ENCODE measurements around the gene WTAP.
"Not testable (repeated sequence)": the region's sequence is repeated elsewhere in the genome, so short reads cannot be mapped to it uniquely, and the experiment has no call there.

Gene WTAP

DNA sequence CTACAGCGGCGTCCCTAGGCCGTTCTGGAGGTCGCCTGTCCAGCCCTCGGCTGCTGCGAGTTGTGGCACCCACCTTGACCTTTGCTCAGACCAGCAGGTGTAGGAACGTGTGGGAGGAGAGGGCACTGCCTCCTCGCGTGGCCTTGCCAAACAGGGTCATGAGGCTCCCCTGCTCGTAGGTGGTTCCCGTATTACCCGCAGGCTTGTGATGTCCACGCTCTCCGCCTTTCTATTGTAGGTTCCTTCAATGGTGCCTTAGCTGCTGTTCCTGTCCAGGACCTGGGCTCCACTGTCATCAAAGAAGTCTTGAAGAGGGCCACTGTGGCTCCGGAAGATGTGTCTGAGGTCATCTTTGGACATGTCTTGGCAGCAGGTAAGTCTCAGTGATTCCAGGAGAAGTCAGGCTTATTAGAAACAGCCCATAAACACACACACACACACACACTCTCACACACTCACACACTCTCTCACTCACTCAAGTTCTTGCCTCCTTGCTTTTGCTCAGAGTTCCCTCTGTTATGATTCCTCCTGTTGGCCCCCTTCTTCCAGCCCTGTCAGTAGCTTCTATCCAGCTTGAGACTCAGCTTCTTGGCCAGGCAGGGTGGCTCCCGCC, 35.5 kb downstream of the WTAP start:
- DNase-seq, result peak; percentile 23

DNA sequence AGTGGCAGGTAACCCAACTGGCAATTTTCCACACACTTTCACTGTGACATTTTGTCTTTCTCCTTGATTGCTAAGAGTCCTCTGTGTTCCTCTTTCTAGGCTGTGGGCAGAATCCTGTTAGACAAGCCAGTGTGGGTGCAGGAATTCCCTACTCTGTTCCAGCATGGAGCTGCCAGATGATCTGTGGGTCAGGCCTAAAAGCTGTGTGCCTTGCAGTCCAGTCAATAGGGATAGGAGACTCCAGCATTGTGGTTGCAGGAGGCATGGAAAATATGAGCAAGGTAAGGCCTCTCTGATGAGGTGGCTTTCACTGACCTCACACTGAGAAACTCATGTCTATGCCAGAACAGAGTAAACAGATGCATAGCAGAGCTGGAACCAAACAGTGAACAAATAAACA, 39.6 kb downstream of the WTAP start:
- no peak for DNase-seq

DNA sequence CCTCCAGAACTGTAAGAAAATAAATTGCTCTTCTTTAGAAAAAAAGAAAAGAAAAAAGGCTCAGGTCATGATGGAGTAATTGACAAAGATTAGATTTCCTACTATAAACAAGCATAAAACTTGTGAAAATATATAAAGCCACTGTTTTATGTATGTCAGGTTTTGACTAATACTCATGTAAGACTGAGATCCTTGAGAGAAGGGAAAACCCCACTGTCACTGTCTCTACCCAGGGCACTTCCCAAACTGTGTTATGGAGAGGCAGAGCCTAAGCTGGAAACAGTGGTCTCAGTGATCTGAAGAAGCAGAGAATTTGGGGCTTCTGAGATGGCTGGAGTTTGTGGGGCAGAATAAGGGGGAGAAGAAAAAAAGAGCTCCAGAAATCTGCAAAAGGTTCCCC, 42.2 kb downstream of the WTAP start:
- no peak for DNase-seq

DNA sequence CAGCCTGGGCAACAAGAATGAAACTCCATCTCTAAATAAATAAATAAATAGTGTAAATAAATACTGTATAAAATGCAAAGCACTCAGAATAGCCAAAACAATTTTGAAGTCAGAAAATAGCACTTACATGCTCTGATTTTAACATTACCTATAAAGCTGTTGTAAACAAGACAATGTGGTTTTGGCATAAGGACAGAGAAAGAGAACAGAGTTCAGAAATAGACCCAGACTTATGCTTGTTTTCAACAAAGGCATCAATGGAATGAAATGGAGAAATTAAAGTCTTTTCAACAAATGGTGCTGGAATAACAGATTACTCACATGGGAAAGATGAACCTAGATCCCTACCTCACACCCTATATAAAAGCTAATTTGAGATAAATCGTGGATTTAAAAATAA, 44.9 kb downstream of the WTAP start:
- no peak for DNase-seq

DNA sequence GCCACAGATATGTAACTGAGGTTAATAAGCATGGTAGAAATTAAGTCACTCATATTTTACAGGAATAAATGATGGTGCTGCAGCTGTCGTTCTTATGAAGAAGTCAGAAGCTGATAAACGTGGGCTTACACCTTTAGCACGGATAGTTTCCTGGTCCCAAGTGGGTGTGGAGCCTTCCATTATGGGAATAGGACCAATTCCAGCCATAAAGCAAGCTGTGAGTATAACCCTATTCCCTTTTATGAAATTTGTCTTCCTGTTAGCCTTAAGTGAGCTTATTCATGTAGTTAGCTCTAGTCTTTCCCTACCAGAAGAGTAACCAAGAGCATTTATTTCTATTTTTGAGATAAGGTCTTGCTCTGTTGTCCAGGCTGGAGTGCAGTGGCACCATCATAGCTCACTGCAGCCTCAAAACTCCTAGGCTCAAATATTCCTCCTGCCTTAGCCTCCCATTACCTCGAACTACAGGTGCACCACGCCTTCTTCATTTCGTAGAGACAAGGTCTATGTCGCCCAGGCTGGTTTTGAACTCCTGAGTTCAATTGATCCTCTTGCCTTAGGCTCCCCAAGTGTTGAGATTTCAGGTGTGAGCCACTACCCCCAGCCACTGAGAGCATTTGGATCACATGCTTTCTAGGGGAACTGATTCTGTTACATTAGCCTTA, 50.1 kb downstream of the WTAP start:
- no peak for DNase-seq

DNA sequence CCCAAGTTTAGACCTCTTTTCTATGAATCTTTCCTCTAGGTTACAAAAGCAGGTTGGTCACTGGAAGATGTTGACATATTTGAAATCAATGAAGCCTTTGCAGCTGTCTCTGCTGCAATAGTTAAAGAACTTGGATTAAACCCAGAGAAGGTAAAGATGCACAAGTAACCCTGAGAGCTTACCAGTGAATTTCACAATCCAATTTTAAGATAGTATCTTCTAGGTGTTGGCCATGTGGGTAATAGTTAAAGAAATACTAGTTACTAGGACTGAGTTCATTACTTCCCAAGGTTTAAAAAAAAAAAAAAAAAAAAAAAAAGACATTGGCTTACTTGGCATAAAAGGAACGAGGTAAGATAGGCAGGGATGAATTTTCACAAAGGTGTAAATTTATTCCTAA, 50.8 kb downstream of the WTAP start:
- no peak for DNase-seq

DNA sequence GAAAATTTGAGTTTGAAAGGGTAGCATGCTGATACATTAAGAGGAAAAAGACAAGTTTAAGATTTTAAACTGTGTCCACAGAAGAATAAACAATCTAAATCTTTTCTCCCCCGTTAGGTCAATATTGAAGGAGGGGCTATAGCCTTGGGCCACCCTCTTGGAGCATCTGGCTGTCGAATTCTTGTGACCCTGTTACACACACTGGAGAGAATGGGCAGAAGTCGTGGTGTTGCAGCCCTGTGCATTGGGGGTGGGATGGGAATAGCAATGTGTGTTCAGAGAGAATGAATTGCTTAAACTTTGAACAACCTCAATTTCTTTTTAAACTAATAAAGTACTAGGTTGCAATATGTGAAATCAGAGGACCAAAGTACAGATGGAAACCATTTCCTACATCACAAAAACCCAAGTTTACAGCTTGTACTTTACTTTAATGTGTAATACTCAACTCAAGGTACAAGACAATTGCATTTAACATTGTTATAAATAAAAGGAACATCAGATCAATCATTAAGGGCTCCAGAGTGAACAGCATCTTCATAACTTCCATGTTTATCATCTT, 51.3 kb downstream of the WTAP start:
- no peak for DNase-seq

DNA sequence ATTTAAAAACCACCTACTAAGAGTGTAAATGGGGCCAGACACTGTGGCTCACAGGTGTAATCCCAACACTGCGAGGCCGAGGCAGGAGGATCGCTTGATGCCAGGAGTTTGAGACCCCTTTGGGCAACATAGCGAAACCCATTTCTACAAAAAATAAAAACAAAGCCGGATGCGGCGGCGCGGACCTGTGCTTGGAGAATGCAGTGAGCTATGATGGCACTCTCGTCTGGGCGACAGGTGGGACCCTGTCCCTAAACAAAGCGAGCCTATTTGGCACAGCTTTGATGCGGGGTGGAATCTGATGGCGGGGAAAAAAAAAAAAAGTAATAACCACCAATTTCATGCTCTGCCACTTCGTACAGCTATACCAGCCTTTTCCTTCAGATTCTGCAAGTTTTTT, 61.0 kb downstream of the WTAP start:
- peak; percentile 12 for DNase-seq

DNA sequence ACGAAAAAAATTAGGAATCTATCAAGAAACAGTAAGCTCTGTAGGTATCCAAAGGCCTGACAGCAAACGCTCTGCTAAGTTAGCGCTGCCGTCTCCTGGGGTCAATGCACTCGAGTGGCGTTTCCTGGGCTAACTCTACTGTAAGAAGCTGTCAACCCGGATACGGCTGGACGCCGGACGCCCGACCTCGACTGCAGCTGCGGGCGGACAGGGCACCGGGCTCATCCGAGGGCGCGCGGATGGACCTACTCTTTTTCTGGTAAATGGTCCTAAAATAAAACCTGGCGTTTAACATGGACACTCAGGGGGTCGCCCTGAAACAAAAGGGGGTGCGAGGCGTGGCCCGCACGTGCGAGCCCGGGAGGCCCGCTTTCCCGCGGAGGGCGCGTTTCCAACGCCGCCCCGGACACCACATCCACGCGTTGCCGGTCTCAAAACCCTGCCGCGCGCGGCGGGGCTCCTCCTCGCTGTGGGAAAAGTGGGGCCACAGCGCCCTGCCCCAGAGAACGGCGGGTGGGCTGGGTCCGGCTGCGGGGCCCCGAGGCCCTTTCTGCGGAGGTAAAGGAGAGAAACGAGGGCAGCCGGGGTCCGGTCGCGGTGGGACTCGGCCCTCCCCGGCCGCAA, 61.6 kb downstream of the WTAP start:
- peak; percentile 30 for DNase-seq

DNA sequence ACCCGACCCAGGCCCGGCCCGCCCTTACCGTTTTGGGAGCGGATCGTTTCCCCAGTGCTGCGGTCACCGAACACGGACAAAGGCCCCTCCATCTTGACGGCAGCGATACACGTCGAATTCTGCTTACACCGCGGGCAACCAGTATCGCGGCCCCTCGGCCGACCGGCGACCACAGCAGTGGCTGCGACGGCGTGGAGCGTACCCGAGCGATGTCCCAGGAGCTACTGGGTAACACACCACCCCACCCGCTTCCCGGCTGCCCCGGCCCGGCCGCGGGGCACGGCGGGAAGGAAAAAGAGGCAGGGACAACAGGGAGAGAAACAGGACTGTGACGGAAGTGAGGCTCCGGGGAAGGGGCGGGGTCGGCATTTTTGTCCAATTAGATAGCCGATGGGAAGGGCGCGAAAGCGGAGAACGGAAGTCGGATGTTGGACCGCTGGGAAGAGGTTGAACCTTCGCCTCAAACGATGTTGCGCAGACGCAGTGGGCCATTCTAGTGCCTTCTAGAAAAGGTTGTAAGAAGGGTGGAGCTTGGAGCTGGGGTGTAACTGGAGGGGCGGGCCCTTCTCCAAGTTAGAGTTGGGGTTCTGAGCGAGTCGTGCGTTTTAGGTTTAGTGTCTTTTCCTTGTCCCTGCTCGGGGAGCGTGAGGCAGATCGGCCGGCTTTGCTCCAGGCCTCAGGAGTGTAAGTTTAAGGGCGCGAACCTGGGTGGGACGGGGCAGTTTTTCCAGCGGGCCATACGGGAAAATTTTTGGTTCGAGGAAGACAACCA, 62.3 kb downstream of the WTAP start, which contains the start of gene TCP1:
Gene TCP1, minus strand, starts transcription at position 226 of the 772 bp plus-strand sequence. Its CDS starts 134 bp downstream, at position 92.
- peak; percentile 99 for DNase-seq

DNA sequence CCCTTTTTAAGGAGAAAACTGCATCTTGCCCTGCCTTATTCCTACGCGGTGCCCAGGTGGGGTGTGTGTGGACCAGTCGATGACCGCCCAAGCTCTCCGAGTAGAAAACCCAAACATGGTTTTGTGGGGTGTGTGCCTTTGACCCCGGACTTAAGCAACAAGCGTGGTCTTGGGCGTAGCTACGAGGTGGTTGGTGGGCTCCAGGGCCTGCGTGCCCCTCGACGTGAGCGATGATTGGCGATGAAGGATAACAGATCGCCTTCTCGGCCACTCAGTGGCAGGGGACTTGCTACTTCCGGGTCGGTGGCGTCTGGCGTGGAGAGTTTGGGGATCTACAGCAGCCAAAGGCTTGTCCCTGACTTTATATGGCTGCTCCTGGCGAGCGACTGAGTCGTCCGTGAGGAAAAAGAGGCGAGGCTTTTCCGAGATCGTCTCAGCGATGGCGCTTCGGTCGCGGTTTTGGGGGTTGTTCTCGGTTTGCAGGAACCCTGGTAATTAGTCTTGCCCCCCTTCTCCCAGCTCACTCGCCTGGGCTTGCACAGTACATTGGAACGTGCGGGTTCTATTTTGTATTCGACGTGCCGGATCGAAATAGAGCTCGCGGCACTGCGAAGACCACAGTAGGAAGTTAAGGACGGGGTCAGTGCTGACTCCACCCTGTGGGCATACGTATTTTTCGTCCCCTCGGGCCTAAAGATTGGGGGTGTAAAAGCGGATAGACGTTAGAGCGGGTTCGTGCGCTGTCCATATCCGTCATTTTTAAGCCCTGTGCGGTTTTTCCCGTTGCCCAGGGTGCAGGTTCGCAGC, 63.0 kb downstream of the WTAP start, which contains the start of gene MRPL18:
Gene MRPL18, plus strand, starts transcription at position 319 of the 807 bp plus-strand sequence. Its CDS starts 121 bp downstream, at position 440.
- peak; percentile 90 for DNase-seq

DNA sequence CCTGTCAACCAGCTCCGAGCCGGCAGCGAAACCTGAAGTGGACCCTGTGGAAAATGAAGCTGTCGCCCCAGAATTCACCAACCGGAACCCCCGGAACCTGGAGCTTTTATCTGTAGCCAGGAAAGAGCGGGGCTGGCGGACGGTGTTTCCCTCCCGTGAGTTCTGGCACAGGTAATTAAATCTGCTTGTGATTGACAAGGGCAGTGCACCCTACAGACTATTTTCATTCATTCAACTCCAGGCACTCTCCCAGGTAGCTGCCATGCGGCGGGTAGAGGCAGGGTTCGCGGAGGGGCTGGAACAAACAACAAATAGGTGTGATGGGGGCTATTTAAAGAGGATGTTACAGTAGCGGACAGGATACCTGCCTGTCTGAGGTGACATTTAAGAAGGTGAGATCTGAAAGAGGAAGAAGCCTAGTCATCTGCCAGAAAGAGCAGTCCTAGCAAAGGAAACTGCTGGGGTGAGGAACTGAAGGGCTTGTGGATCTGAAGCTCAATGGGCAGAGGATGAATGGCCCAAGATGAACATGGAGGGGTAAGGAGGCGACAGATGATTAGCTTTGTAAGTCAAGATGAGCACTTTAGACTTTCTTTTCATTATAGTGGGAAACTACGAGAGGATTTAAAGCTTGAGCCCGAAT, 63.8 kb downstream of the WTAP start:
- no peak for DNase-seq

DNA sequence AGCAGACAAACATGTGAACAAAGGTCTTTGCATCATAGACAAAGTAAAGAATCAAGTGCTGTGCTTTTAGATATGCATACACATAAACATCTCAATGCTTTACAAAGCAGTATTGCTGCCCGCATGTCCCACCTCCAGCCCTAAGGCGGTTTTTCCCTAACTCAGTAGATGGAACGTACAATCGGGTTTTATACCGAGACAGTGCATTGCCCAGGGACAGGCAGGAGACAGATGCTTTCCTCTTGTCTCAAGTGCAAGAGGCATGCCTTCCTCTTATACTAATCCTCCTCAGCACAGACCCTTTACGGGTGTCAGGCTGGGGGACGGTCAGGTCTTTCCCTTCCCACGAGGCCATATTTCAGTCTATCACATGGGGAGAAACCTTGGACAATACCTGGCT, 67.7 kb downstream of the WTAP start:
- not testable (repeated sequence) for DNase-seq

DNA sequence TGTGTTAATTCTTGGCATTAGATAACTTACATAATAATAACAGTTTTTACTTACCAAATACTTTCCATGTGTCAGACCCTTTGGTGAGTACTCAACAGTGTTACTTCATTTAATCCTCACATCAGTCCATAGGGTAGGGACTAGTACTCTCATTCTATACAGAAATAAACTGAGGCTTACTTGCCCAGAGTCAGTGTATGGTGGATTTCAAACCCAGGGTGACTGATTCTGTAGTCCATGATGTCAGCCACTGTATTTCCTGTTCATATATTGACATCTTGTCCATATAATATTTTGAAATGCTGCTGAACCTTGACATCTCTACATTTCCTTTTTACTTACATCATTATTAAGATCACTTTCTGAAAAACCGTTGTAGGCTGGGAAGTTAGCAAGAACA, 70.2 kb downstream of the WTAP start:
- no peak for DNase-seq

DNA sequence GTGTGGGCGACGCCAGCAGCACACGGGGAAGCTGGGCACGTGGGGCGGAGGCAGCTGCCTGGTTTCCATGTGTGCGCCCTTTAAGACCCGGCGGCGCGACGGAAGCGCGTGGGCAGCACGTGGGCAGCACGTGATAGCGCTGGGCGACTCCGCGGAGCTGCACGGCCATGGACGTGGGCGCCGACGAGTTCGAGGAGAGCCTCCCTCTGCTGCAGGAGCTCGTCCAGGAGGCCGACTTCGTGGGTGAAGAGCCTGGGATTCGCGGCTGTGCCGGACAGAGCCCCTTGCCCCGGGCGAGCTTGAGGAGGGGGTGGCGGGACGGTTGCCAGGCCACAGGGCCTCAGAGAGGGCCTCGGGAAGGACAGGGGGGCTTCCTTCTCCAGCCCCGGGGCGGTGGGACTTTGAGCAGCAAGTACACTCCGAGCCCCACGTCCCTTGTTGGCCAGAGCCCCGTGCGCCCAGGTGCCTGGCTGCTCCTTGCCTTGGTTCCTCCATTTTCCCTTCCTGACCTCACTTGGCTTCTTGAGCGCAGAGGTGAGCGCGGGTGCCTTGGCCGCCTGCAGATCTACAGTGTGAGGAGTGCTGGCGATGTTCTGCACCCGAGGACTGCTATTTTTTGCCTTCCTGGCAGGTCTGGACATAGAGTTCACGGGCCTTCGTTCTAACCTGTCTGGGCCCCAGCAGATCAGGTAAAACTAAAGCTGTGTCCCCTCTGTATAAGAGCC, 73.0 kb downstream of the WTAP start, which contains the start of gene PNLDC1:
Gene PNLDC1, plus strand, starts transcription at position 136 of the 725 bp plus-strand sequence. Its CDS starts 32 bp downstream, at position 168.
- no peak for DNase-seq

DNA sequence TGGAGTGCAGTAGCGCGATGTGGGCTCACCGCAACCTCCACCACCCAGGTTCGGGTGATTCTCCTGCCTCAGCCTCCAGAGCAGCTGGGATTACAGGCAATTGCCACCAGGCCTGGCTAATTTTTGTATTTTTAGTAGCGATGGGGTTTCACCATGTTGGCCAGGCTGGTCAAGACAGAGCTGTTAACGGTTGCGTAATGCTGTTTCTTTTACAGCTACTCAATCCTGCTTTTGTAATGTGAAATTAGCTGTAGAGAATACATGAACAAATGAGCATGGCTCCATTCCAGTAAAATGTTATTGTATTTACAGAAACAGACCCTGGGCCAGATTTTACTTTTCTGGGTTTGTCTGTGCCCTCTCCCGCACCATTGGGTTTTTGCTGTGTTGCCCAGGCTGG, 74.6 kb downstream of the WTAP start:
- DNase-seq, result no peak

DNA sequence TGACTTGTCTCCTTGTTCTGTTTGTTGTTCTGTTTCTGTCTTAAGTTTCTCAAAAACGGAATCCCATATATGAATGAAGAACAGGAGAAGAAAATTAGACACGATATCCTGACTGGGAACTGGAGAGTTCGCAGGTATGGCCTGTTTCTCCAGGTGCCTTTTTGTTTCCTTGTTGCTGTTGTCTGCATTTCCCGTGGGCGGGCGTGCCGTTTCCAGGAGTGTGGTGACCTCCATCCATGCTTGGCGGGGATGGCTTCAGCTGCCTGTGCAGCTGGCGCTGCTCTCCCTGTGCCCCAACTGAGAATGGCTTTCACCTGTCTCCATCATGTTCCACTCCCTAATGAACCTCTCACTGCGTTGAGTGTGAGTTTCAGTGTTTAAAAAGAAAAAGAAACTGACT, 77.2 kb downstream of the WTAP start:
- DNase-seq, result no peak

DNA sequence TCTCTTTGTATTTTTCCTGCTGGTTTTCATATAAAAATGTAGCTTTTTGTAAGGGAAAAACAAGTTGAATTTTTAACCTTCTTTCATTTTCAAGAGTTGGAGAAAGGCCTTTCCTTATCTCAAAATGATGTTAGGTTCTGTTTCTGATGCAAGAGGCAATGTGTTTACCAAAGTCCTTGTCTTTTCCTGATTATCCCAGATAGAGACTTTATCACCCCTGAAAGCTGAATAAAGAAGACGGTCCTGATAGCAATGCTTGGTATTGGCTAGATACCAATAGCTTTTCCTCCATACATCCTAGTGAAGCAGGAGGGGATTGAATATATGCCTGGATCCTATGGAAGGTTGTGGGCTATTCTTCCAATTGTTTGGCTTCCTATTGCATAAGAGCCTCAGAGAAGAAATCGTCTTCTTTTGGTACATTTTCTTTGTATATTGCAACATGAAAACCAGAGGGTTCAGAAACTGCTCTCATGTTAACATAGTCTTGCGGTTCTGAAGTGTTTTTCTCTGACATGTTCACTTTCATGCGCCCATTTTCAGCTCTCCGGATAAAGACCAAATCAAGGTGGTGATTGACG, 78.2 kb downstream of the WTAP start:
- no peak for DNase-seq
